ENCODE results near the gene IL25.

The IL25 gene

DNA sequence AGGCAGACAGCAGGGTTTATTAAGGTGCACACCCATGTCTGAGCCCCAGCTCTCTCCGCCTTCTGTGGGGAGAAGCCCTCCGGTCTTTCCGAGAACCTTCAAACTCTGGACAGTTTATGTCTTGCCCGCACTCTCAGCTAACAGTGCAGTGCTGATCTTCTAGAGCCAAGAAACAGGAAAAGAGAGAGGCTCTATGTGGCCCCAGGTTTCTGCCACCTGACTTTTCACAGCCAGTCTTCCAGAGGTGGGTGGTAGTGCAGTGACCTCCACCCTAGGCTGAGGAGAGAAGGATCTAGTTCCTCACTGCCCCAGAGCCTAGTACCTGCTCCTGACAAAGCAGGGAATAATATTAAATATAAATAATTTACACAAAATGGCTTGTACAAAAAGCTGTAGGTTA, 15.9 kb upstream of the IL25 start:
- no peak for TF ChIP-seq FOXM1 (IDR thresholded peaks at IDR 0.05; ENCODE audit: borderline replicate concordance, low read depth)
- no peak for TF ChIP-seq YY1 (IDR thresholded peaks at IDR 0.05; ENCODE audit: low read depth)
- no peak for TF ChIP-seq TEAD4 (IDR thresholded peaks at IDR 0.05)
- TF ChIP-seq EGR1 (IDR thresholded peaks at IDR 0.05) = no peak
- no peak for TF ChIP-seq EP300 (IDR thresholded peaks at IDR 0.05; ENCODE audit: borderline replicate concordance)
- no peak for TF ChIP-seq NFIC (IDR thresholded peaks at IDR 0.05)
- no peak for TF ChIP-seq RAD21 (IDR thresholded peaks at IDR 0.05; ENCODE audit: low read depth)
- TF ChIP-seq CEBPB (IDR thresholded peaks at IDR 0.05) = no peak
- no peak for TF ChIP-seq TCF12 (IDR thresholded peaks at IDR 0.05; ENCODE audit: low read depth)
- TF ChIP-seq, protein P1, sequence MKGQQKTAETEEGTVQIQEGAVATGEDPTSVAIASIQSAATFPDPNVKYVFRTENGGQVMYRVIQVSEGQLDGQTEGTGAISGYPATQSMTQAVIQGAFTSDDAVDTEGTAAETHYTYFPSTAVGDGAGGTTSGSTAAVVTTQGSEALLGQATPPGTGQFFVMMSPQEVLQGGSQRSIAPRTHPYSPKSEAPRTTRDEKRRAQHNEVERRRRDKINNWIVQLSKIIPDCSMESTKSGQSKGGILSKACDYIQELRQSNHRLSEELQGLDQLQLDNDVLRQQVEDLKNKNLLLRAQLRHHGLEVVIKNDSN (IDR thresholded peaks at IDR 0.05) = no peak
- TF ChIP-seq CREB1 (IDR thresholded peaks at IDR 0.05; ENCODE audit: low read depth) = no peak
- TF ChIP-seq TAF1 (IDR thresholded peaks at IDR 0.05; ENCODE audit: low read depth) = no peak
- TF ChIP-seq ZBTB7A (IDR thresholded peaks at IDR 0.05; ENCODE audit: low read depth) = no peak
- TF ChIP-seq, protein P2, sequence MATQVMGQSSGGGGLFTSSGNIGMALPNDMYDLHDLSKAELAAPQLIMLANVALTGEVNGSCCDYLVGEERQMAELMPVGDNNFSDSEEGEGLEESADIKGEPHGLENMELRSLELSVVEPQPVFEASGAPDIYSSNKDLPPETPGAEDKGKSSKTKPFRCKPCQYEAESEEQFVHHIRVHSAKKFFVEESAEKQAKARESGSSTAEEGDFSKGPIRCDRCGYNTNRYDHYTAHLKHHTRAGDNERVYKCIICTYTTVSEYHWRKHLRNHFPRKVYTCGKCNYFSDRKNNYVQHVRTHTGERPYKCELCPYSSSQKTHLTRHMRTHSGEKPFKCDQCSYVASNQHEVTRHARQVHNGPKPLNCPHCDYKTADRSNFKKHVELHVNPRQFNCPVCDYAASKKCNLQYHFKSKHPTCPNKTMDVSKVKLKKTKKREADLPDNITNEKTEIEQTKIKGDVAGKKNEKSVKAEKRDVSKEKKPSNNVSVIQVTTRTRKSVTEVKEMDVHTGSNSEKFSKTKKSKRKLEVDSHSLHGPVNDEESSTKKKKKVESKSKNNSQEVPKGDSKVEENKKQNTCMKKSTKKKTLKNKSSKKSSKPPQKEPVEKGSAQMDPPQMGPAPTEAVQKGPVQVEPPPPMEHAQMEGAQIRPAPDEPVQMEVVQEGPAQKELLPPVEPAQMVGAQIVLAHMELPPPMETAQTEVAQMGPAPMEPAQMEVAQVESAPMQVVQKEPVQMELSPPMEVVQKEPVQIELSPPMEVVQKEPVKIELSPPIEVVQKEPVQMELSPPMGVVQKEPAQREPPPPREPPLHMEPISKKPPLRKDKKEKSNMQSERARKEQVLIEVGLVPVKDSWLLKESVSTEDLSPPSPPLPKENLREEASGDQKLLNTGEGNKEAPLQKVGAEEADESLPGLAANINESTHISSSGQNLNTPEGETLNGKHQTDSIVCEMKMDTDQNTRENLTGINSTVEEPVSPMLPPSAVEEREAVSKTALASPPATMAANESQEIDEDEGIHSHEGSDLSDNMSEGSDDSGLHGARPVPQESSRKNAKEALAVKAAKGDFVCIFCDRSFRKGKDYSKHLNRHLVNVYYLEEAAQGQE (IDR thresholded peaks at IDR 0.05; ENCODE audit: low read depth) = no peak

DNA sequence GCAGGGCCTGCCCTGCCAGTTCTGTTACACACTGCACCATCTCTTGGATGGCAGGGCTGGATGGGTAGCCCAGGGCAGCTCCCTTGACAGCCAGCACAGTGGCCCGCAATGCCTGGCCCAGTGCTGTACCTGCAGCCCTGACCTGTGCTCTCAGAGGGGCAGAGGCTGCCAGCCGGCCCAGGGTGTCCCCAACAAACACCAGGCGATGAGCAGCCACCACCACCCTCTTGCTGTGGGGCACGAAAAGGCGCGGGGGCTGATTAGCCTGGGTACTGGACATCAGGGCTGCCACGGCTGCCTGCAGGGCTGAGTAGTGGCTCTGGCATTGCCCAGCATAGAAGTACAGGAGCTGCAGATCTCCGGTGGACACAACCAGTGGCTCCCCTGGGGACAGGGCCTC, 15.3 kb upstream of the IL25 start:
- TF ChIP-seq, protein P3, sequence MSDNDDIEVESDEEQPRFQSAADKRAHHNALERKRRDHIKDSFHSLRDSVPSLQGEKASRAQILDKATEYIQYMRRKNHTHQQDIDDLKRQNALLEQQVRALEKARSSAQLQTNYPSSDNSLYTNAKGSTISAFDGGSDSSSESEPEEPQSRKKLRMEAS (IDR thresholded peaks at IDR 0.05) = no peak
- no peak for TF ChIP-seq CREB1 (IDR thresholded peaks at IDR 0.05; ENCODE audit: low read depth)
- TF ChIP-seq RAD21 (IDR thresholded peaks at IDR 0.05; ENCODE audit: low read depth) = no peak
- no peak for TF ChIP-seq TEAD4 (IDR thresholded peaks at IDR 0.05)
- TF ChIP-seq TAF1 (IDR thresholded peaks at IDR 0.05; ENCODE audit: low read depth) = no peak
- no peak for TF ChIP-seq TCF12 (IDR thresholded peaks at IDR 0.05; ENCODE audit: low read depth)

DNA sequence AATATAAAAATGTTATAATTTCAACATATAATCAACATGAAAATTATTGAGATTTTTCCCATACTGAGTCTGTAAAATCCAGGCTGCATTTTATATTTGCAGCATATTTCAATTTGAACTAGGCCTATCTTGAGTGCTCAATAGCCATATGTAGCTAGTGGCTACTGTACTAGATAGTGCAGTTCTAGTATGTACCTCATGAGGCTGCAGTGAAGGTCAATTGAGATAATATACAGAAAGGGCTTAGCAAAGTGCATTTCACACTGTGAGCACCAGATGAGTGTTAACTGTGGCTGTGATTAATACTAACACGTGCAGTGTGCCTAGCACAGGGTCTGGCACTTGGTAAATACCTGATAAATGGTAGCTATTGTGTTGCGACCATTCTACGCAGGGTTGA, 14.6 kb upstream of the IL25 start:
- TF ChIP-seq, protein P1 (IDR thresholded peaks at IDR 0.05) = no peak
- TF ChIP-seq TAF1 (IDR thresholded peaks at IDR 0.05; ENCODE audit: low read depth) = no peak
- TF ChIP-seq, protein P3 (IDR thresholded peaks at IDR 0.05) = no peak
- no peak for TF ChIP-seq ZBTB7A (IDR thresholded peaks at IDR 0.05; ENCODE audit: low read depth)
- no peak for TF ChIP-seq CREB1 (IDR thresholded peaks at IDR 0.05; ENCODE audit: low read depth)
- TF ChIP-seq, protein P2 (IDR thresholded peaks at IDR 0.05; ENCODE audit: low read depth) = no peak
- TF ChIP-seq CEBPB (IDR thresholded peaks at IDR 0.05) = no peak
- no peak for TF ChIP-seq EP300 (IDR thresholded peaks at IDR 0.05; ENCODE audit: borderline replicate concordance)
- TF ChIP-seq NFIC (IDR thresholded peaks at IDR 0.05) = no peak

DNA sequence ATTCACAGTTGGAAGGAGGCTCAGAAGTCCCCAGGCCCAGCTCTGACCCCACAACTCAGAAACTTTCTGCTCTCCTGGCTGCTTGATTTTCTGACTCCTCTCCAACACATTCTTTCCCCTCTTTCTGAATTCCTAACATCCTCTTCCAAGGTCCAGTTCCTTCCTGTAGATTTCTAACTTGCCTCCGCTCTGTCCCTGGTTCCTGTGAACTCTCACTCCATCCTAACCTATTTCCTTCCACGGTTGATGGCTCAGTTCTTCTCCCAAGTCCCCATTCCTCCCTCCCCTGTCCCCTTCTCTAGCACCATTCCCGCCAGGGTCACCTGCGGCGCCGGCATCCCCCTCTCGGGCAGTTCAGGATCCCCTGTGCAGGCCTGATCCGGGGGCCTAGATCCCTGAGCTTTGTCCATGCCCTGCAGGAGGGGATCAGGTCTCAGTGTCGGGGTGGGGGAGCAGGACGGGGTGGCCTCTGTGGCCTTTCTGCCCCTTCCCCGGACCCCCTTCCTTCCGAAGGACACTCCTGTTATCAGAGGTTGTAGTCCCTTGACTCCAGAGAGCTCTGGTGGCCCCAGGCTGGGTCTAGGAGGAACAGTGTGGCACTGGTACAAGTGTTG, 13.9 kb upstream of the IL25 start:
- no peak for TF ChIP-seq ZBTB7A (IDR thresholded peaks at IDR 0.05; ENCODE audit: low read depth)
- no peak for TF ChIP-seq TAF1 (IDR thresholded peaks at IDR 0.05; ENCODE audit: low read depth)
- TF ChIP-seq TCF12 (IDR thresholded peaks at IDR 0.05; ENCODE audit: low read depth) = no peak
- TF ChIP-seq CEBPB (IDR thresholded peaks at IDR 0.05) = no peak

DNA sequence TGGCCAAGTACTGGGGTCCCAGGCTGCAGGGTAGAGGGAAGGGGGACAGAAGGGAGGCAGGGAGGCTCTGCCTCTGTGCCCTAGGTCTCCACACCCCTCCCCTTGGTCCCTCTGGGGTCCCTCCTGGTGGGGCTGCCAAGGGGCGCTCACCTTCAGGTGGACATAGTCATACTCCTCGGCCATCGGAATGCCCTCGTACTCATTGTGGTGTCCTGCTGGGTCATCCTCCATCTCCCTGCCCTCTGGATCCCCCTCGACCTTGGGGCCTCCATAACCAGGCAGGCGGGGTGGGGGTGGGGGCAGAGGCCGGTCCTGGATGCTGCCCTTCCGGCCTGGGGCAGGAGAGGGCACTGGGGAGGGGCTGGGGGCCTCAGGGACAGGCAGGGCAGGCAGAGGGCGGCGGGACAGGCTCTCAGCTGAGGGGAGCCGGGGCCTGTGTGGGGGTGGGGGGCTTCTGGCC, 13.4 kb upstream of the IL25 start:
- TF ChIP-seq TCF12 (IDR thresholded peaks at IDR 0.05; ENCODE audit: low read depth) (no peak), TAF1 (IDR thresholded peaks at IDR 0.05; ENCODE audit: low read depth) (no peak), CREB1 (IDR thresholded peaks at IDR 0.05; ENCODE audit: low read depth) (no peak), ZBTB7A (IDR thresholded peaks at IDR 0.05; ENCODE audit: low read depth) (no peak)
- TF ChIP-seq, protein P1 (IDR thresholded peaks at IDR 0.05) = no peak
